ENCODE results near the gene CDC42BPA. TPM values are rescaled to one million over a fixed set of nuclear protein-coding genes. Genes with fewer than 3 reads are reported as not detected.

The CDC42BPA gene
- total and polyA plus RNA-seq, 2 experiments from 2014 or later = 25.1 to 25.2 TPM

DNA sequence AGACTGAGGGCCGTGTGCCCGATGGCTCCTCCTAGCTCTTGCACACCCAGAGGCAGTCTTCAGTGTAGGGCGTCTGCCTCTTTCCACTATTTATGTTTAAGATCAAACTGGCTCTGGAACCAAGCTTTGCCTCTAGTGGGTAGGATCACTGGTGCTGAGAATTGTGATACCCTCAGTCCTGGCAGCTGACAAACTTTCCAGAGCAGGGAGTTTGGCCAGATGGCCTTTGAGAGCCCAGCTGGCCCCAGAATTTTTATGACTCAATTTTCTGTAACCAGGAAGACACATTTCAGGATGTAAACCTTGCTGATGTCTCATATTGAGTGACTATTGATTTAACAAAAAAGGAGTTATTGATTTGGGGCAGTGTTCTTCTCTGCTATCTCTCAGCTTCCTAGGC is 371.5 kb downstream of the CDC42BPA start:
- DNase-seq (ENCODE audit: low read depth in 1 of 2, low spot score in 1 of 2) = no peak

DNA sequence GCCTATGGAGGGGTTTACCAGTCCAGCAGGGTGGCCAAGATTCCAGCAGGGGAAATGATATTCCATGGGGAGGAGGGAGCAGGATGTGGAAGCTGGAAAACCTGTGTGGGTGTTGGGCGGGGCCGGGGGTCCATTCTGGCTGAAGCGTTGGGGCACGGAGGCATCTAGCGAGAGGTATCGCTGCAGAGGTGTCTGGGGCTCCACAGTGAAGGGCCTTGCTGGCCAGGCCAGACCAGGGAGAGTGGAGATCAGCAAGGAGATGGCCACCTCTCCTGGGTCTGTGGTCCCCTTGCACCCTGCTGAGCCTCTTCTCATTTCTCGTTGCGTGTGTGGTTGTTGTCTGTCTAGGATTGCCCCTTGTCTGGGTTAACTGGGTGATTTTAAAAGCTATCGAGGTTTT is 372.0 kb downstream of the CDC42BPA start:
- no peak for DNase-seq (ENCODE audit: low read depth in 1 of 2, low spot score in 1 of 2)
- Histone ChIP-seq H3K27me3 (no peaks in the 10 kb centered on the region), H3K27ac (no peak overlapping the region), H3K4me3 (no peak overlapping the region), H3K9me3 (ENCODE audit: low read depth) (no peaks in the 10 kb centered on the region), H3K36me3 (no peaks in the 10 kb centered on the region), H3K4me1 (ENCODE audit: low read depth) (peaks cover 7% of the 10 kb centered on the region)
- TF ChIP-seq, protein P1, sequence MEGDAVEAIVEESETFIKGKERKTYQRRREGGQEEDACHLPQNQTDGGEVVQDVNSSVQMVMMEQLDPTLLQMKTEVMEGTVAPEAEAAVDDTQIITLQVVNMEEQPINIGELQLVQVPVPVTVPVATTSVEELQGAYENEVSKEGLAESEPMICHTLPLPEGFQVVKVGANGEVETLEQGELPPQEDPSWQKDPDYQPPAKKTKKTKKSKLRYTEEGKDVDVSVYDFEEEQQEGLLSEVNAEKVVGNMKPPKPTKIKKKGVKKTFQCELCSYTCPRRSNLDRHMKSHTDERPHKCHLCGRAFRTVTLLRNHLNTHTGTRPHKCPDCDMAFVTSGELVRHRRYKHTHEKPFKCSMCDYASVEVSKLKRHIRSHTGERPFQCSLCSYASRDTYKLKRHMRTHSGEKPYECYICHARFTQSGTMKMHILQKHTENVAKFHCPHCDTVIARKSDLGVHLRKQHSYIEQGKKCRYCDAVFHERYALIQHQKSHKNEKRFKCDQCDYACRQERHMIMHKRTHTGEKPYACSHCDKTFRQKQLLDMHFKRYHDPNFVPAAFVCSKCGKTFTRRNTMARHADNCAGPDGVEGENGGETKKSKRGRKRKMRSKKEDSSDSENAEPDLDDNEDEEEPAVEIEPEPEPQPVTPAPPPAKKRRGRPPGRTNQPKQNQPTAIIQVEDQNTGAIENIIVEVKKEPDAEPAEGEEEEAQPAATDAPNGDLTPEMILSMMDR (IDR thresholded peaks at IDR 0.05; ENCODE audit: low read depth, low read length) = no peak

More for the DNA sequence above, 371.5 kb downstream of the CDC42BPA start:
- no peak overlapping the region for H3K4me3 ChIP-seq
- no peak overlapping the region for H3K27ac ChIP-seq
- no peaks in the 10 kb centered on the region for H3K36me3 ChIP-seq
- H3K4me1 ChIP-seq (ENCODE audit: low read depth) = peaks cover 7% of the 10 kb centered on the region
- no peaks in the 10 kb centered on the region for H3K27me3 ChIP-seq
- TF ChIP-seq, protein P1 (IDR thresholded peaks at IDR 0.05; ENCODE audit: low read depth, low read length) = no peak
- H3K9me3 ChIP-seq (ENCODE audit: low read depth) = no peaks in the 10 kb centered on the region

DNA sequence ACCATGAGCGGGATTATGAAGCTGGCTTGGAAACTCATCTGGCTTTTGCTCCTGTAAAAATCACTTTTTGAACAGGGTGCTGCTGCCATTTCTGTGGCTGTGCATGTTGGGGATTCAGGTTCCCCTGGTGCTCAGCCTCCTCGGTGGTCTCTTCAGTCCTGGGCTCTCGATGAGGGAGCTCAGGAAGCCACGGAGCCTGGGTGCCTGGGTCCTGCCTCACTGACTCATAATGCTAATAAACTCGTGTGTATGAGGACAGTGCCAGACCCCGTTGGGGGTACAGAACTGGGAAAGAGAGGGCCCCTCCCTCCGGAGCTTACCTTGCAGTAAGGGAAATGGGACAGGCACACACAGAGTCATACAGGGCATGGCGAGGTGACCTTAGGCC is 372.4 kb downstream of the CDC42BPA start:
- peaks cover 7% of the 10 kb centered on the region for H3K4me1 ChIP-seq (ENCODE audit: low read depth)
- TF ChIP-seq, protein P1 (IDR thresholded peaks at IDR 0.05; ENCODE audit: low read depth, low read length) = no peak
- no peaks in the 10 kb centered on the region for H3K27me3 ChIP-seq
- no peak overlapping the region for H3K4me3 ChIP-seq
- no peaks in the 10 kb centered on the region for H3K9me3 ChIP-seq (ENCODE audit: low read depth)
- no peaks in the 10 kb centered on the region for H3K36me3 ChIP-seq
- no peak overlapping the region for H3K27ac ChIP-seq
- no peak for DNase-seq (ENCODE audit: low read depth in 1 of 2, low spot score in 1 of 2)

DNA sequence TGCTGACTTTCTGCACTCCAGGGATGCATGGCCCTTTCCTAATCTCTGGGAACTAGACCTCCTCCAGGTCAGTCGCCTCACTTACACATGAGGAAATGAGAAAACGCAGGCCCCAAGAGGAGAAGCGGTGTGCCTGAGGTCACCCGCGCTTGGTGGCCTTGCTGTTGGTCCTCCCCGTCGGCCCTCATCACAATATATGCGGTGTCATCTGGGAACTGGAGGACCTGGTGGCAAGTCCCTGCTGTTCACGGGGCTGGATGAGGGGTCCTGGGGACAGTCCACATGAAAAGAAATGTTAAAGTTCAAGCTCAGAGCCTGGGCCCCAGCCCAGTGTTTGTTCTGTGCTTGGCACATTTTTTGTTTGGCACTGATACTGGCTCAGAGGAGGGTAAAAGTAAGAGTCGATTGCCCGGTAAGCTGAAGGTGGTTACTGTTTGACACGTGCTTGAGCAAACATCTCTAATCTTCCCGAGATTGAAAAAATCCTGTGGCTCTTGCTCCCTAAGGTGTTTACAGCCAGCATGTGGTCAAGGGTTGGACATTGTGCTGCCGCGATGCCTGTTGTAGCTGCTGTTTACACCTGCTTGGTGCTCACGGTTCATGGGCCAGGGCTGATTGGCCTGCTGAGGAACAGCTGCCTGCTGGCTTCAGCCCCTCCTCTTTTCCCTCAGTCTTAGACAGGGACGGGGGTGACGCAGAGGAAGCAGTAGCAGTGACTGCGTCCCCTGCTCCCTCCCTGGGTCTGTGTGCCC is 373.0 kb downstream of the CDC42BPA start:
- H3K27ac ChIP-seq = peak overlapping the region; percentile 71
- DNase-seq (ENCODE audit: low read depth in 1 of 2, low spot score in 1 of 2) = no peak

DNA sequence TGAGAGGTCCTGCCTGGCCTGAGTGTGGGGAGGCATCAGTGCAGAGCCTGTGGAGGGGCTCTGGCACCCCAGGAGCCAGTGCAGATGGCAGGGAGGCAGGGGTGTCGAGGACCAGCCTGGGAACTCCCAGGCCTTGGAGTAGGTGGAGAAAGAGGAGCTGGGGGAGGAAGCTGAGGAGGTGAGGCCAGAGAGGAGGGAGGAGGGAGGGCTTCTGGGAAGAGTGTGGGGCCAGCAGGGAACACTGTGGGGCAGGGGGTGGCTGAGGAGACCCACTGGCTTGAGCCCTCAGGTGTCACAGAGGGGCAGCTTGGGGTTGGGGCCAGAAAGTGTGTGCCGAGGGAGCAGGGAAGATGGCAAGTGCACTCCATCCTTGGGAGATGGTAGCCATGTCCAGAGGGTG is 374.4 kb downstream of the CDC42BPA start:
- Histone ChIP-seq H3K27ac (no peak overlapping the region), H3K27me3 (no peaks in the 10 kb centered on the region), H3K4me1 (ENCODE audit: low read depth) (peaks cover 7% of the 10 kb centered on the region), H3K4me3 (no peak overlapping the region), H3K36me3 (no peaks in the 10 kb centered on the region), H3K9me3 (ENCODE audit: low read depth) (no peaks in the 10 kb centered on the region)
- TF ChIP-seq, protein P1 (IDR thresholded peaks at IDR 0.05; ENCODE audit: low read depth, low read length) = no peak
- DNase-seq (ENCODE audit: low read depth in 1 of 2, low spot score in 1 of 2) = no peak

More for the DNA sequence above, 373.0 kb downstream of the CDC42BPA start:
- Histone ChIP-seq H3K27me3 (no peaks in the 10 kb centered on the region), H3K9me3 (ENCODE audit: low read depth) (no peaks in the 10 kb centered on the region), H3K36me3 (no peaks in the 10 kb centered on the region), H3K4me1 (ENCODE audit: low read depth) (peaks cover 7% of the 10 kb centered on the region), H3K4me3 (no peak overlapping the region)
- TF ChIP-seq, protein P1 (IDR thresholded peaks at IDR 0.05; ENCODE audit: low read depth, low read length) = no peak

Measured in cardiac muscle cell (in vitro differentiated cells and primary cell).